HL-60 (cell line): ENCODE results near the gene PIK3R1.

Source experiments
- CTCF ChIP-seq: IDR thresholded peaks from one replicate; pipeline ENCODE4 v1.5.1; 2011; ENCODE audit warnings: low read length, control low read depth, inconsistent platforms; ENCODE audit not compliant: insufficient read depth
- GABPA ChIP-seq: IDR thresholded peaks from 2 replicates; pipeline ENCODE4 v1.6.1; 2012; ENCODE audit warnings: low read depth
- POLR2AphosphoS5 ChIP-seq: IDR thresholded peaks from 2 replicates; pipeline ENCODE4 v1.6.1; 2012; ENCODE audit warnings: low read depth
- REST ChIP-seq: IDR thresholded peaks from 2 replicates; pipeline ENCODE4 v1.6.1; 2012; ENCODE audit warnings: low read depth; ENCODE audit not compliant: insufficient replicate concordance
- SPI1 ChIP-seq: IDR thresholded peaks from 2 replicates; pipeline ENCODE4 v1.6.1; 2012; ENCODE audit warnings: low read depth, mild to moderate bottlenecking, borderline replicate concordance

GRCh38 chr5:68273717-68274409, 58.3 kb downstream of the PIK3R1 start:
- TF ChIP-seq CTCF (no peak), GABPA (no peak), REST (no peak), POLR2AphosphoS5 (no peak), SPI1 (no peak)
